ENCODE data around the gene VPS4B.

DNA sequence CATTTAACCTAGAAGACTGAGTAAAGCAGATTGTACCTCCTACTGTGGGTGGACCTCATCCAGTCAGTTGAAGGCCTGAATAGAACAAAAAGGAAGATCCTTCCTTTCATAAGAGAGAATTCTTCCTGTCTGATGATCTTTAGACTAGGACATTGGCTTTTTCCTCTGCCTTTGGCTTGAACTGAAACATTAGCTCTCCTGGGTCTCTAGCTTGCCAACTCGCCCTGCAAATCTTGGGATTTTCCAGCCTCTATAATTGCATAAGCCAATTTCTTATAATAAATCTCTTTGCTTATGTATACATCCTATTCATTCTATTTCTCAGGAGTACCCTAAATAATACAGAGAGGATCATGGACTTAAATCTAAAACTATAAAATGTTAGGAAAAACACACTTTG lies 49.1 kb downstream of the VPS4B start:
- no peak for TF ChIP-seq EZH2phosphoT487 (IDR thresholded peaks at IDR 0.05; ENCODE audit: borderline replicate concordance, low read length)
- TF ChIP-seq, protein P1, sequence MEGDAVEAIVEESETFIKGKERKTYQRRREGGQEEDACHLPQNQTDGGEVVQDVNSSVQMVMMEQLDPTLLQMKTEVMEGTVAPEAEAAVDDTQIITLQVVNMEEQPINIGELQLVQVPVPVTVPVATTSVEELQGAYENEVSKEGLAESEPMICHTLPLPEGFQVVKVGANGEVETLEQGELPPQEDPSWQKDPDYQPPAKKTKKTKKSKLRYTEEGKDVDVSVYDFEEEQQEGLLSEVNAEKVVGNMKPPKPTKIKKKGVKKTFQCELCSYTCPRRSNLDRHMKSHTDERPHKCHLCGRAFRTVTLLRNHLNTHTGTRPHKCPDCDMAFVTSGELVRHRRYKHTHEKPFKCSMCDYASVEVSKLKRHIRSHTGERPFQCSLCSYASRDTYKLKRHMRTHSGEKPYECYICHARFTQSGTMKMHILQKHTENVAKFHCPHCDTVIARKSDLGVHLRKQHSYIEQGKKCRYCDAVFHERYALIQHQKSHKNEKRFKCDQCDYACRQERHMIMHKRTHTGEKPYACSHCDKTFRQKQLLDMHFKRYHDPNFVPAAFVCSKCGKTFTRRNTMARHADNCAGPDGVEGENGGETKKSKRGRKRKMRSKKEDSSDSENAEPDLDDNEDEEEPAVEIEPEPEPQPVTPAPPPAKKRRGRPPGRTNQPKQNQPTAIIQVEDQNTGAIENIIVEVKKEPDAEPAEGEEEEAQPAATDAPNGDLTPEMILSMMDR (conservative IDR thresholded peaks at IDR 0.05; ENCODE audit: low read depth, low read length), result no peak
- TF ChIP-seq EZH2 (IDR thresholded peaks at IDR 0.05; ENCODE audit: low read length, unreplicated experiment), result no peak

All from PC-3 (cell line).